HG02763 (cell line): ENCODE measurements around the gene PCDHA1.

Experiments used
- ATAC-seq: cut with Tn5 transposase; IDR thresholded peaks from one replicate; pipeline ENCODE4 v1.9.1; 2021; ENCODE audit warnings: mild to moderate bottlenecking, moderate library complexity; ENCODE audit not compliant: unreplicated experiment

The PCDHA1 gene

GRCh38 chr5:140916325-140916724 is 130.4 kb downstream of the PCDHA1 start:
- no peak for ATAC-seq

- ATAC-seq, result no peak
These were observed 137.7 kb downstream of the PCDHA1 start for GRCh38 chr5:140923601-140924000.

GRCh38 chr5:140925806-140926442 is 140.0 kb downstream of the PCDHA1 start, which contains the start of gene PCDHAC1:
PCDHAC1 (plus strand) TSS chr5:140926299; CDS start chr5:140926893, 594 bp downstream.
- ATAC-seq, result no peak

- ATAC-seq, result no peak
These were observed 140.7 kb downstream of the PCDHA1 start for GRCh38 chr5:140926443-140927227.

GRCh38 chr5:140927228-140927573 is 141.3 kb downstream of the PCDHA1 start:
- no peak for ATAC-seq

GRCh38 chr5:140934964-140935606 is 149.1 kb downstream of the PCDHA1 start:
- ATAC-seq, result no peak

GRCh38 chr5:140946578-140946977 is 160.6 kb downstream of the PCDHA1 start:
- ATAC-seq, result no peak

GRCh38 chr5:140951636-140952035 is 165.7 kb downstream of the PCDHA1 start:
- no peak for ATAC-seq

GRCh38 chr5:140953234-140953633 is 167.3 kb downstream of the PCDHA1 start:
- no peak for ATAC-seq

GRCh38 chr5:140962190-140962589 is 176.2 kb downstream of the PCDHA1 start:
- ATAC-seq, result no peak

- ATAC-seq, result no peak
These were observed 178.4 kb downstream of the PCDHA1 start for GRCh38 chr5:140964356-140964755.

- ATAC-seq, result no peak
These were observed 180.0 kb downstream of the PCDHA1 start for GRCh38 chr5:140965905-140966292.

GRCh38 chr5:140966293-140967225 is 180.6 kb downstream of the PCDHA1 start, which contains the start of gene PCDHAC2:
PCDHAC2 (plus strand) TSS chr5:140966476; CDS start chr5:140966767, 291 bp downstream.
- no peak for ATAC-seq

- ATAC-seq, result no peak
These were observed 181.4 kb downstream of the PCDHA1 start for GRCh38 chr5:140967226-140967893.

- no peak for ATAC-seq
These were observed 183.9 kb downstream of the PCDHA1 start for GRCh38 chr5:140969880-140970279.

GRCh38 chr5:140973550-140973949 is 187.6 kb downstream of the PCDHA1 start:
- no peak for ATAC-seq

- ATAC-seq, result no peak
These were observed 191.1 kb downstream of the PCDHA1 start for GRCh38 chr5:140977003-140977402.

GRCh38 chr5:140978260-140978659 is 192.3 kb downstream of the PCDHA1 start:
- ATAC-seq, result no peak

- no peak for ATAC-seq
These were observed 193.0 kb downstream of the PCDHA1 start for GRCh38 chr5:140978983-140979382.

- ATAC-seq, result no peak
These were observed 196.3 kb downstream of the PCDHA1 start for GRCh38 chr5:140982083-140982716.
